GM19099 (cell line): ENCODE measurements around the gene DDI2.

Source experiments
- POLR2A ChIP-seq: IDR thresholded peaks from 3 replicates; pipeline ENCODE4 v1.6.1; 2011; ENCODE audit warnings: low read depth; ENCODE audit not compliant: insufficient read length; ENCODE audit errors: extremely low read depth

Gene DDI2

GRCh38 chr1:15617173-15618076 is at the start of gene DDI2:
Gene DDI2, plus strand, starts transcription at chr1:15617458. Its CDS starts 213 bp downstream, at chr1:15617671.
- TF ChIP-seq POLR2A = peak; percentile 82

GRCh38 chr1:15568387-15569073 is 48.7 kb upstream of the DDI2 start:
- no peak for TF ChIP-seq POLR2A

- TF ChIP-seq POLR2A = no peak
Measured at GRCh38 chr1:15570861-15571260, 46.4 kb upstream of the DDI2 start.

GRCh38 chr1:15571266-15571665 is 46.0 kb upstream of the DDI2 start:
- TF ChIP-seq POLR2A = no peak

- no peak for TF ChIP-seq POLR2A
Measured at GRCh38 chr1:15573477-15573876, 43.8 kb upstream of the DDI2 start.

GRCh38 chr1:15574741-15575140 is 42.5 kb upstream of the DDI2 start:
- TF ChIP-seq POLR2A = no peak

GRCh38 chr1:15575549-15576150 is 41.6 kb upstream of the DDI2 start:
- TF ChIP-seq POLR2A = no peak

- no peak for TF ChIP-seq POLR2A
Measured at GRCh38 chr1:15577691-15578090, 39.6 kb upstream of the DDI2 start.

- no peak for TF ChIP-seq POLR2A
Measured at GRCh38 chr1:15578921-15579682, 38.2 kb upstream of the DDI2 start.

GRCh38 chr1:15579683-15580047 is 37.6 kb upstream of the DDI2 start:
- no peak for TF ChIP-seq POLR2A

GRCh38 chr1:15583016-15583706 is 34.1 kb upstream of the DDI2 start:
- no peak for TF ChIP-seq POLR2A

GRCh38 chr1:15584489-15585363 is 32.5 kb upstream of the DDI2 start, which contains the start of gene AGMAT:
Gene AGMAT, minus strand, starts transcription at chr1:15585051. Its CDS starts 84 bp downstream, at chr1:15584967.
- TF ChIP-seq POLR2A = peak; percentile 21

- TF ChIP-seq POLR2A = no peak
Measured at GRCh38 chr1:15592285-15592684, 25.0 kb upstream of the DDI2 start.
